ENCODE data around the gene SYT12.

DNA sequence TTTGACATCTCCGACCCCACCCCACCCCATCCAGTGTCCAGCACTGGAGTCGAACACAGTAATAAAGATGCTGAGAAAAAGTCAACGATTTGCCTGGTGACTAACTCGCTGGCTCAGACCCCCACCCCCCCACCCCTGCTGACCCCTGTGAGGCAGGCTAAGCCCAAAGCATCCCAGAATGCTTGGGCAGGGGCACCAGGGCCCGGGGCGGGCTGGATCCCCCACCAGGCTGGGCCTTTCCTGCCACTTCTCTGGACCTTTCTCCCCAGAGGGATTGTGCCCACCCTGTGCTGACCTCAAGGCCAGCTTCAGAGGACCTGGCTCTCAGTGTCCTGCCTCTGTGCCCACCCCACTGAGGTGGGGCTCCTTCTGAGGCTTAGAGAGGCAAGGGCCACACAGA is 46.0 kb upstream of the SYT12 start:
- TF ChIP-seq, protein P1, sequence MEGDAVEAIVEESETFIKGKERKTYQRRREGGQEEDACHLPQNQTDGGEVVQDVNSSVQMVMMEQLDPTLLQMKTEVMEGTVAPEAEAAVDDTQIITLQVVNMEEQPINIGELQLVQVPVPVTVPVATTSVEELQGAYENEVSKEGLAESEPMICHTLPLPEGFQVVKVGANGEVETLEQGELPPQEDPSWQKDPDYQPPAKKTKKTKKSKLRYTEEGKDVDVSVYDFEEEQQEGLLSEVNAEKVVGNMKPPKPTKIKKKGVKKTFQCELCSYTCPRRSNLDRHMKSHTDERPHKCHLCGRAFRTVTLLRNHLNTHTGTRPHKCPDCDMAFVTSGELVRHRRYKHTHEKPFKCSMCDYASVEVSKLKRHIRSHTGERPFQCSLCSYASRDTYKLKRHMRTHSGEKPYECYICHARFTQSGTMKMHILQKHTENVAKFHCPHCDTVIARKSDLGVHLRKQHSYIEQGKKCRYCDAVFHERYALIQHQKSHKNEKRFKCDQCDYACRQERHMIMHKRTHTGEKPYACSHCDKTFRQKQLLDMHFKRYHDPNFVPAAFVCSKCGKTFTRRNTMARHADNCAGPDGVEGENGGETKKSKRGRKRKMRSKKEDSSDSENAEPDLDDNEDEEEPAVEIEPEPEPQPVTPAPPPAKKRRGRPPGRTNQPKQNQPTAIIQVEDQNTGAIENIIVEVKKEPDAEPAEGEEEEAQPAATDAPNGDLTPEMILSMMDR (IDR thresholded peaks at IDR 0.05): no peak
- TF ChIP-seq POLR2AphosphoS5 (IDR thresholded peaks at IDR 0.05): no peak
- TF ChIP-seq POLR2A (IDR thresholded peaks at IDR 0.05): no peak
- TF ChIP-seq EP300 (IDR thresholded peaks at IDR 0.05): no peak

All from gastroesophageal sphincter (tissue), 3 donors.